IMR-90 (cell line): Measurements from ENCODE around the gene OR5A1. TPM values are rescaled to one million over a fixed set of nuclear protein-coding genes. Genes with fewer than 3 reads are reported as not detected.

Source experiments
- ATAC-seq: fragments of 200-7000 bp; cut with Tn5 transposase; 2 replicates; pipeline ENCODE4 v1.9.1; 2020; ENCODE audit warnings: low read depth, mild to moderate bottlenecking, moderate library complexity
- BruUV-seq: library from RNA; stranded (reverse); fragments of 400-500 nt; replicated peaks from 2 replicates; lab custom pipeline; 2021; lab: Mats Ljungman, UMichigan
- CTCF ChIA-PET: fragments of 300-600 bp; formaldehyde crosslinking; extraction: SDS; loops from one replicate; lab custom pipeline; 2021; ENCODE audit warnings: antibody characterized with exemption; lab: Yijun Ruan, JAX
- POLR2A ChIA-PET: fragments of 300-600 bp; sonication (Branson Sonifier 250); formaldehyde crosslinking; loops from one replicate; lab custom pipeline; 2022; ENCODE audit warnings: antibody characterized with exemption; ENCODE audit not compliant: unreplicated experiment; lab: Charles Lee
- DNase-seq: peaks from one replicate; pipeline ENCODE4 v3.0.0; 2013
- H2AFZ ChIP-seq: replicated peaks from 2 replicates; pipeline ENCODE3; 2013; ENCODE audit warnings: low read length, mild to moderate bottlenecking; ENCODE audit not compliant: poor library complexity
- H2AK5ac ChIP-seq: 2 replicates; pipeline ENCODE4 v1.6.1; 2013; ENCODE audit warnings: low read depth, low read length, inconsistent platforms
- H2AK9ac ChIP-seq: replicated peaks from 2 replicates; pipeline ENCODE3; 2013; ENCODE audit warnings: mild to moderate bottlenecking, low read depth, low read length, moderate library complexity; ENCODE audit not compliant: poor library complexity
- H2BK120ac ChIP-seq: 2 replicates; pipeline ENCODE4 v1.6.1; 2013; ENCODE audit warnings: low read depth, low read length, inconsistent platforms
- H2BK15ac ChIP-seq: 3 replicates; pipeline ENCODE4 v1.6.1; 2013; ENCODE audit warnings: low read depth, low read length, inconsistent platforms
- H2BK20ac ChIP-seq: 2 replicates; pipeline ENCODE4 v1.6.1; 2013; ENCODE audit warnings: low read depth, mild to moderate bottlenecking, inconsistent platforms, low read length, moderate library complexity
- H2BK5ac ChIP-seq: 2 replicates; pipeline ENCODE4 v1.6.1; 2013; ENCODE audit warnings: mild to moderate bottlenecking, low read depth, low read length, inconsistent platforms; ENCODE audit not compliant: poor library complexity, severe bottlenecking
- H3K14ac ChIP-seq: replicated peaks from 2 replicates; pipeline ENCODE4 v1.6.1; 2013; ENCODE audit warnings: low read depth, low read length, inconsistent platforms
- H3K18ac ChIP-seq: 2 replicates; pipeline ENCODE4 v1.6.1; 2013; ENCODE audit warnings: low read depth, low read length, control low read depth
- H3K23ac ChIP-seq: 2 replicates; pipeline ENCODE4 v1.6.1; 2013; ENCODE audit warnings: low read depth, low read length, inconsistent platforms
- H3K27ac ChIP-seq: 2 replicates; pipeline ENCODE4 v1.5.1; 2013; ENCODE audit warnings: mild to moderate bottlenecking, control low read depth, low read length; ENCODE audit not compliant: insufficient read depth
- H3K27me3 ChIP-seq: 2 replicates; pipeline ENCODE4 v1.6.1; 2013; ENCODE audit warnings: low read length; ENCODE audit not compliant: control insufficient read depth, insufficient read depth
- H3K36me3 ChIP-seq: 2 replicates; pipeline ENCODE4 v1.6.1; 2013; ENCODE audit warnings: low read length, mixed read lengths; ENCODE audit not compliant: control insufficient read depth, insufficient read depth
- H3K4ac ChIP-seq: 2 replicates; pipeline ENCODE4 v1.6.1; 2013; ENCODE audit warnings: low read depth, low read length, inconsistent platforms
- H3K4me1 ChIP-seq: 2 replicates; pipeline ENCODE4 v1.6.1; 2013; ENCODE audit warnings: low read length, mixed read lengths; ENCODE audit not compliant: control insufficient read depth, insufficient read depth
- H3K4me2 ChIP-seq: 2 replicates; pipeline ENCODE4 v1.6.1; 2013; ENCODE audit warnings: low read depth, mild to moderate bottlenecking, control low read depth, low read length, moderate library complexity
- H3K4me3 ChIP-seq: 2 replicates; pipeline ENCODE4 v1.5.1; 2013; ENCODE audit warnings: low read depth, mild to moderate bottlenecking, control low read depth, low read length, moderate library complexity; ENCODE audit not compliant: insufficient read depth
- H3K56ac ChIP-seq: 2 replicates; pipeline ENCODE4 v1.6.1; 2013; ENCODE audit warnings: low read length, inconsistent platforms; ENCODE audit not compliant: insufficient read depth; ENCODE audit errors: extremely low read depth
- H3K79me1 ChIP-seq, 2 experiments: 2 replicates each; pipeline ENCODE4 v1.6.1; 2013; ENCODE audit warnings: low read length in 2 of 2, inconsistent platforms in 1 of 2, low read depth in 1 of 2
- H3K9ac ChIP-seq: 2 replicates; pipeline ENCODE4 v1.6.1; 2013; ENCODE audit warnings: low read depth, low read length, control low read depth
- H3K9me1 ChIP-seq: 2 replicates; pipeline ENCODE4 v1.6.1; 2013; ENCODE audit warnings: low read length, inconsistent platforms; ENCODE audit not compliant: insufficient read depth
- H3K9me3 ChIP-seq: 2 replicates; pipeline ENCODE4 v1.6.1; 2013; ENCODE audit warnings: low read length; ENCODE audit not compliant: control insufficient read depth, insufficient read depth
- H4K20me1 ChIP-seq: 2 replicates; pipeline ENCODE4 v1.6.1; 2013; ENCODE audit warnings: low read length, inconsistent platforms; ENCODE audit not compliant: insufficient read depth
- H4K5ac ChIP-seq: 2 replicates; pipeline ENCODE4 v1.6.1; 2013; ENCODE audit warnings: mild to moderate bottlenecking, low read depth, low read length, control low read depth
- H4K8ac ChIP-seq, 2 experiments: 2 replicates each; pipeline ENCODE4 v1.6.1; 2013; ENCODE audit warnings: low read depth in 2 of 2, low read length in 2 of 2, control low read depth in 1 of 2, inconsistent platforms in 1 of 2
- H4K91ac ChIP-seq: 2 replicates; pipeline ENCODE4 v1.6.1; 2013; ENCODE audit warnings: low read depth, low read length, inconsistent platforms; ENCODE audit not compliant: insufficient read depth
- BHLHE40 ChIP-seq: fragments of 150-350 bp; IDR thresholded peaks from 2 replicates; pipeline ENCODE4 v1.6.1; 2016; ENCODE audit warnings: mild to moderate bottlenecking, low read depth, low read length
- CEBPB ChIP-seq: IDR thresholded peaks from 2 replicates; pipeline ENCODE4 v1.6.1; 2012; ENCODE audit warnings: low read depth, low read length, improper control_type of control experiment
- CTCF ChIP-seq: conservative IDR thresholded peaks from 2 replicates; pipeline ENCODE4 v1.5.1; 2012; ENCODE audit warnings: mild to moderate bottlenecking, low read depth, low read length, improper control_type of control experiment
- ELK1 ChIP-seq: fragments of 150-350 bp; IDR thresholded peaks from 2 replicates; pipeline ENCODE4 v1.6.1; 2016; ENCODE audit warnings: low read depth, mild to moderate bottlenecking, low read length, moderate library complexity, borderline replicate concordance
- FOS ChIP-seq: fragments of 150-350 bp; IDR thresholded peaks from 2 replicates; pipeline ENCODE4 v1.6.1; 2016; ENCODE audit warnings: low read depth, low read length
- MAFK ChIP-seq: IDR thresholded peaks from 2 replicates; pipeline ENCODE4 v1.6.1; 2012; ENCODE audit warnings: low read depth, low read length, improper control_type of control experiment
- MXI1 ChIP-seq: IDR thresholded peaks from 2 replicates; pipeline ENCODE4 v1.6.1; 2012; ENCODE audit warnings: low read depth, mild to moderate bottlenecking, low read length, moderate library complexity, borderline replicate concordance
- NFE2L2 ChIP-seq: fragments of 150-350 bp; IDR thresholded peaks from 2 replicates; pipeline ENCODE4 v1.6.1; 2016; ENCODE audit warnings: low read depth, mild to moderate bottlenecking, low read length
- RCOR1 ChIP-seq: IDR thresholded peaks from 2 replicates; pipeline ENCODE4 v1.6.1; 2012; ENCODE audit warnings: mild to moderate bottlenecking, low read length, improper control_type of control experiment; ENCODE audit not compliant: insufficient replicate concordance
- RFX5 ChIP-seq: IDR thresholded peaks from 2 replicates; pipeline ENCODE4 v1.8.0; 2012; ENCODE audit warnings: low read depth, mild to moderate bottlenecking, low read length, moderate library complexity
- SMC3 ChIP-seq: fragments of 150-350 bp; IDR thresholded peaks from 2 replicates; pipeline ENCODE4 v1.6.1; 2016; ENCODE audit warnings: low read depth, mild to moderate bottlenecking, antibody characterized with exemption, low read length, moderate library complexity
- WGBS, 2 experiments: methylation state at CpG; one replicate each; pipeline versions ENCODE4 v1.1.5 to v1.1.7; 2013; ENCODE audit warnings: missing lambda C conversion rate in 2 of 2; ENCODE audit not compliant: insufficient read length in 1 of 2; ENCODE audit errors: extremely low coverage in 2 of 2; 5-methylcytosine and 5-hydroxymethylcytosine counted together
- dilution Hi-C: fragments of 300-500 bp; cut with HindIII; formaldehyde crosslinking; loops from one replicate; pipeline ENCODE4 v1.14.3; 2018; ENCODE audit warnings: low sequenced_read_pairs; ENCODE audit not compliant: unreplicated experiment
- in situ Hi-C: fragments of 300-500 bp; cut with MboI; formaldehyde crosslinking; loops from 3 replicates; pipeline ENCODE4 v1.14.3; 2019; ENCODE audit warnings: low sequenced_read_pairs, inconsistent platforms, mixed read lengths
- intact Hi-C: fragments of 100-400 bp; cut with micrococcal nuclease; formaldehyde crosslinking; loops from 2 replicates; pipeline ENCODE4 v1.10.0; 2022
- polyA plus RNA-seq, 3 experiments: library from polyadenylated mRNA; depleted of rRNA; stranded (reverse); fragments of >200 nt; gene quantifications; 2 replicates each; pipeline ENCODE4 v1.2.3, GENCODE V29; 2012; ENCODE audit warnings: low replicate concordance in 1 of 3
- total RNA-seq: library from RNA; depleted of rRNA; stranded (reverse); fragments of >200 nt; gene quantifications from 2 replicates; pipeline ENCODE4 v1.2.3, GENCODE V29; 2012
- TF ChIP-seq, protein P1 (sequence below): fragments of 150-350 bp; IDR thresholded peaks from 2 replicates; pipeline ENCODE4 v1.6.1; 2017; ENCODE audit warnings: mild to moderate bottlenecking, antibody characterized with exemption, low read length, low read depth

Gene OR5A1
- total and polyA plus RNA-seq, 2 of the 4 experiments (the other 2 are of a cell fraction), result not detected

DNA sequence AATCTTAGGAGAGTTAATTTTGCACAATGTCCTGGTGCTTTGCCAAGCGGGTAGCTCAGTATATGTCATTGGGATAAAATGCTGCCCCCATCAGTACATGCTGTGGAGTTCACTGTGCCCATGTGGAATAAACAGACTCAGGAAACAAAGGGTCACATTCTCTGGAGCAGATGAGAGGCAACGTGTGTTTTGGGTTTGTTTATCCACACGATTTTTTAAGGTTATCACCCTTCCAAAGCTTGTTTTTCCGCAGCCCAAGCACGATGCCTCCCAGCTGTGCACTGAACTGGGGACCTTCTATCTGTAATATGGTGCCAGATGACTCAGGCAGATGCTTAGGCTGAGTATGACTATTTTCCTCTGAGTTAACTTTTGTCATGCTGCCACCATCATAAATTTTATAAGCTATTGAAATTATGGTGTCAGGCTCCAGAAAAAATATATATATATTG is 26.9 kb downstream of the OR5A1 start:
- Histone ChIP-seq H3K27me3 (no peaks in the 10 kb centered on the region), H2AK5ac (no peak overlapping the region), H4K8ac (no peak overlapping the region), H4K20me1 (no peaks in the 10 kb centered on the region), H3K36me3 (no peaks in the 10 kb centered on the region), H3K18ac (no peak overlapping the region), H3K23ac (no peak overlapping the region), H3K9ac (no peak overlapping the region), H2BK5ac (no peak overlapping the region), H3K4ac (no peak overlapping the region), H2AFZ (no peak overlapping the region), H3K56ac (no peak overlapping the region), H3K4me3 (no peak overlapping the region), H3K4me2 (no peak overlapping the region), H4K91ac (no peak overlapping the region), H3K9me1 (no peaks in the 10 kb centered on the region), H4K5ac (no peak overlapping the region), H3K27ac (no peak overlapping the region), H3K14ac (no peak overlapping the region), H3K79me1 (no peaks in the 10 kb centered on the region), H3K4me1 (no peaks in the 10 kb centered on the region), H3K9me3 (no peaks in the 10 kb centered on the region), H2AK9ac (no peak overlapping the region), H2BK15ac (no peak overlapping the region), H2BK20ac (no peak overlapping the region), H2BK120ac (no peak overlapping the region)
- ATAC-seq (no peak), DNase-seq (no peak)
- TF ChIP-seq MAFK (no peak), FOS (no peak), CTCF (no peak), BHLHE40 (no peak), NFE2L2 (no peak), ELK1 (no peak), SMC3 (no peak), MXI1 (no peak), RCOR1 (no peak), CEBPB (no peak), RFX5 (no peak)
- TF ChIP-seq, protein P1, sequence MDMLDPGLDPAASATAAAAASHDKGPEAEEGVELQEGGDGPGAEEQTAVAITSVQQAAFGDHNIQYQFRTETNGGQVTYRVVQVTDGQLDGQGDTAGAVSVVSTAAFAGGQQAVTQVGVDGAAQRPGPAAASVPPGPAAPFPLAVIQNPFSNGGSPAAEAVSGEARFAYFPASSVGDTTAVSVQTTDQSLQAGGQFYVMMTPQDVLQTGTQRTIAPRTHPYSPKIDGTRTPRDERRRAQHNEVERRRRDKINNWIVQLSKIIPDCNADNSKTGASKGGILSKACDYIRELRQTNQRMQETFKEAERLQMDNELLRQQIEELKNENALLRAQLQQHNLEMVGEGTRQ, result no peak
- dilution Hi-C loops, result no loop called here
- CTCF ChIA-PET, result interaction anchor here (0.6 kb wide), 1 partner anchor 15 kb away, joined by 3 read pairs; no protein-coding TSS in a partner anchor
- POLR2A ChIA-PET, result no interaction called here
- in situ Hi-C loops, result no loop called here
- BruUV-seq, result no TSS peak
- intact Hi-C loops, result no loop called here
- no CpG with 5 or more reads among the region's 5 CpGs for WGBS, 2 experiments
